Erythroblast (primary cell): ENCODE measurements around the gene CPNE9.

Experiments used
- GATA1 ChIP-seq: IDR thresholded peaks from 2 replicates; pipeline ENCODE4 v1.6.1; 2011; ENCODE audit warnings: low read depth, mild to moderate bottlenecking, control low read depth, low read length, moderate library complexity
- POLR2A ChIP-seq: IDR thresholded peaks from 2 replicates; pipeline ENCODE4 v1.6.1; 2011; ENCODE audit warnings: mild to moderate bottlenecking, low read length

DNA sequence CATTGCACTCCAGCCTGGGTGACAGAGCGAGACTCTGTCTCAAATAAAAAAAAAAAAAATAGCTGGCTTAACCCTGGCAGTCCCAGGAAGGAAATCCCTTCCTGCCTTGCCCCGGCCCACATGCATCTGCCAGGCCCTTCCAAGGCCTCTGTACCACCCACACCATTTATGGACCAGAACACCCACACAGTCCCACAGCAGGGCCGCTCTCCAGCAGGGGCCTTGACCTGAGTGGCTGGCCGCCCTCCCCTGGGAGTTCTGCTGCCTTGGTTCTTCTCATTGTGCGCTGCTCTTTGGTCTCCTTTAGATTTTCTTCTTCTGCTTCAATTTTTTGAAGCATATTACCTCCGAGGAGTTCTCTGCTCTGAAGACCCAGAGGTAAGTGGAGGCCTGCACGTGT, 16.1 kb upstream of the CPNE9 start:
- TF ChIP-seq POLR2A (no peak), GATA1 (no peak)
